HepG2 (cell line): Measurements from ENCODE around the gene SLC13A5. TPM values are rescaled to one million over a fixed set of nuclear protein-coding genes. Genes with fewer than 3 reads are reported as not detected.
A peak's percentile ranks its signal among the peaks of the same experiment; 100 is the strongest.

Experiments
- HIVEP1 ChIP-seq: sonication (generic); formaldehyde crosslinking; IDR thresholded peaks from 2 replicates; pipeline ENCODE4 v1.4.0; 2020; ENCODE audit warnings: mild to moderate bottlenecking, missing genetic modification reagents
- HMGA1 ChIP-seq: sonication (generic); formaldehyde crosslinking; conservative IDR thresholded peaks from 2 replicates; pipeline ENCODE4 v1.4.0; 2020; ENCODE audit warnings: missing genetic modification reagents
- HOXA3 ChIP-seq: sonication (generic); formaldehyde crosslinking; IDR thresholded peaks from 2 replicates; pipeline ENCODE4 v1.5.0; 2020; ENCODE audit warnings: missing genetic modification reagents
- SRSF4 ChIP-seq: fragments of 200-400 bp; formaldehyde crosslinking; IDR thresholded peaks from one replicate; pipeline ENCODE4 v1.6.1; 2018; ENCODE audit warnings: mild to moderate bottlenecking, low read depth, low read length, moderate library complexity; ENCODE audit not compliant: poor library complexity, severe bottlenecking
- SRY ChIP-seq: sonication (generic); formaldehyde crosslinking; IDR thresholded peaks from 2 replicates; pipeline ENCODE4 v1.8.0; 2022; ENCODE audit warnings: mild to moderate bottlenecking, missing genetic modification reagents
- ZNF589 ChIP-seq: sonication (generic); formaldehyde crosslinking; conservative IDR thresholded peaks from 2 replicates; pipeline ENCODE4 v1.8.0; 2022; ENCODE audit warnings: mild to moderate bottlenecking, moderate library complexity, missing genetic modification reagents
- polyA plus RNA-seq, 8 experiments: library from polyadenylated mRNA; depleted of rRNA in 3 of 8; stranded (reverse) in 7 of 8; unstranded in 1 of 8; fragments of >200 nt; fragmentation: Illumina TruSeq in 4 of 8; extraction: Trizol in 4 of 8; gene quantifications; 2 replicates each; pipeline versions ENCODE4 v1.2.1 to v1.2.3, GENCODE V29; 2011 to 2016; ENCODE audit warnings: low read depth in 4 of 8, missing spikeins in 1 of 8, mixed read lengths in 1 of 8; ENCODE audit not compliant: insufficient read depth in 1 of 8
- total RNA-seq, 5 experiments: library from RNA; depleted of rRNA; stranded (reverse); fragments of >200 nt; fragmentation: Illumina TruSeq; extraction: Trizol; gene quantifications; 2 replicates each; pipeline ENCODE4 v1.2.3, GENCODE V29; 2016; ENCODE audit warnings: low read depth in 1 of 5
- TF ChIP-seq, protein P1 (sequence below): sonication (generic); formaldehyde crosslinking; IDR thresholded peaks from 2 replicates; pipeline ENCODE4 v1.9.0; 2021; ENCODE audit warnings: mild to moderate bottlenecking, missing genetic modification reagents
- TF ChIP-seq, protein P2 (sequence below): sonication (generic); formaldehyde crosslinking; IDR thresholded peaks from 2 replicates; pipeline ENCODE4 v1.4.0; 2020; ENCODE audit warnings: mild to moderate bottlenecking, missing genetic modification reagents
- TF ChIP-seq, protein P3 (sequence below), 2 experiments: sonication (generic) in 1 of 2; formaldehyde crosslinking in 1 of 2; IDR thresholded peaks; 2 replicates each; pipeline versions ENCODE4 v1.4.0 to v1.6.1; 2018 to 2020; ENCODE audit warnings: missing genetic modification reagents in 2 of 2, borderline replicate concordance in 1 of 2, low read depth in 1 of 2, mild to moderate bottlenecking in 1 of 2, missing biosample characterization in 1 of 2
- TF ChIP-seq, protein P4 (sequence below): sonication (generic); formaldehyde crosslinking; IDR thresholded peaks from 2 replicates; pipeline ENCODE4 v1.4.0; 2020; ENCODE audit warnings: low read depth, mild to moderate bottlenecking, missing genetic modification reagents

Gene SLC13A5
- total and polyA plus RNA-seq, 2 of the 13 experiments (the other 11 are each of a cell fraction or from before 2014, with no cell fraction given): 42.8 to 310 TPM

DNA sequence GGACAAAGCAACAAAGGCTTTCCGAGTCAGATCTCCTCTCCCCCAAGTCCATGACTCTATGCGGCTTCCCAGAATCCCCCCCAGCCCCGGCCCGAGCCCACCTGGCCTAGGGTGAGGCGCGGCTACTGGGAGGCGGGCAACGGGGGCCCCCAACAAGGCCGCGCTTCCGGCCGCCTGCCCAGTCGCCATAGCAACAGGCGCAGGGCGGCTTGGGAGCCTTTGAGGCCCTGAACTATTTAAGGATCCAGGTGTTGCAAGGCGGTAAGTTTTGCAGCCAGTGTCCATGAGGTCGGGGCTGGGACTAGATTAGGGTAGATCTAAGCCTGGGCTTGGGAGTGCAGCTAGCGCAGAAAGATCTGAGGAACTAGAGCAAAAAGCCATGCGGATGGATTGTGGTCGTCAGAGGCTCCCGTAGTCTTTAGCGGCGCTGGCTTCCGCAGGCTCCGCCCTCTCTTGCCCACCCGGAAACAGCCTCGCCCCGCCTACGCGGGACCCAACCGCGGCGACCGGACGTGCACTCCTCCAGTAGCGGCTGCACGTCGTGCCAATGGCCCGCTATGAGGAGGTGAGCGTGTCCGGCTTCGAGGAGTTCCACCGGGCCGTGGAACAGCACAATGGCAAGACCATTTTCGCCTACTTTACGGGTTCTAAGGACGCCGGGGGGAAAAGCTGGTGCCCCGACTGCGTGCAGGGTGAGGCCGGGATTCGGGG, 72.5 kb downstream of the SLC13A5 start, which contains the start of the genes KIAA0753 and TXNDC17 (continued):
- TF ChIP-seq, protein P1, sequence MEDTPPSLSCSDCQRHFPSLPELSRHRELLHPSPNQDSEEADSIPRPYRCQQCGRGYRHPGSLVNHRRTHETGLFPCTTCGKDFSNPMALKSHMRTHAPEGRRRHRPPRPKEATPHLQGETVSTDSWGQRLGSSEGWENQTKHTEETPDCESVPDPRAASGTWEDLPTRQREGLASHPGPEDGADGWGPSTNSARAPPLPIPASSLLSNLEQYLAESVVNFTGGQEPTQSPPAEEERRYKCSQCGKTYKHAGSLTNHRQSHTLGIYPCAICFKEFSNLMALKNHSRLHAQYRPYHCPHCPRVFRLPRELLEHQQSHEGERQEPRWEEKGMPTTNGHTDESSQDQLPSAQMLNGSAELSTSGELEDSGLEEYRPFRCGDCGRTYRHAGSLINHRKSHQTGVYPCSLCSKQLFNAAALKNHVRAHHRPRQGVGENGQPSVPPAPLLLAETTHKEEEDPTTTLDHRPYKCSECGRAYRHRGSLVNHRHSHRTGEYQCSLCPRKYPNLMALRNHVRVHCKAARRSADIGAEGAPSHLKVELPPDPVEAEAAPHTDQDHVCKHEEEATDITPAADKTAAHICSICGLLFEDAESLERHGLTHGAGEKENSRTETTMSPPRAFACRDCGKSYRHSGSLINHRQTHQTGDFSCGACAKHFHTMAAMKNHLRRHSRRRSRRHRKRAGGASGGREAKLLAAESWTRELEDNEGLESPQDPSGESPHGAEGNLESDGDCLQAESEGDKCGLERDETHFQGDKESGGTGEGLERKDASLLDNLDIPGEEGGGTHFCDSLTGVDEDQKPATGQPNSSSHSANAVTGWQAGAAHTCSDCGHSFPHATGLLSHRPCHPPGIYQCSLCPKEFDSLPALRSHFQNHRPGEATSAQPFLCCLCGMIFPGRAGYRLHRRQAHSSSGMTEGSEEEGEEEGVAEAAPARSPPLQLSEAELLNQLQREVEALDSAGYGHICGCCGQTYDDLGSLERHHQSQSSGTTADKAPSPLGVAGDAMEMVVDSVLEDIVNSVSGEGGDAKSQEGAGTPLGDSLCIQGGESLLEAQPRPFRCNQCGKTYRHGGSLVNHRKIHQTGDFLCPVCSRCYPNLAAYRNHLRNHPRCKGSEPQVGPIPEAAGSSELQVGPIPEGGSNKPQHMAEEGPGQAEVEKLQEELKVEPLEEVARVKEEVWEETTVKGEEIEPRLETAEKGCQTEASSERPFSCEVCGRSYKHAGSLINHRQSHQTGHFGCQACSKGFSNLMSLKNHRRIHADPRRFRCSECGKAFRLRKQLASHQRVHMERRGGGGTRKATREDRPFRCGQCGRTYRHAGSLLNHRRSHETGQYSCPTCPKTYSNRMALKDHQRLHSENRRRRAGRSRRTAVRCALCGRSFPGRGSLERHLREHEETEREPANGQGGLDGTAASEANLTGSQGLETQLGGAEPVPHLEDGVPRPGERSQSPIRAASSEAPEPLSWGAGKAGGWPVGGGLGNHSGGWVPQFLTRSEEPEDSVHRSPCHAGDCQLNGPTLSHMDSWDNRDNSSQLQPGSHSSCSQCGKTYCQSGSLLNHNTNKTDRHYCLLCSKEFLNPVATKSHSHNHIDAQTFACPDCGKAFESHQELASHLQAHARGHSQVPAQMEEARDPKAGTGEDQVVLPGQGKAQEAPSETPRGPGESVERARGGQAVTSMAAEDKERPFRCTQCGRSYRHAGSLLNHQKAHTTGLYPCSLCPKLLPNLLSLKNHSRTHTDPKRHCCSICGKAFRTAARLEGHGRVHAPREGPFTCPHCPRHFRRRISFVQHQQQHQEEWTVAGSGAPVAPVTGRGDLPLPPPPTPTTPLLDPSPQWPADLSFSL: no peak
- TF ChIP-seq HMGA1 (no peak), SRY (CRISPR knock-in tag) (peak; percentile 84), HOXA3 (no peak; the same call in 1 of the 2 replicates), SRSF4 (no peak), ZNF589 (CRISPR knock-in tag) (no peak), HIVEP1 (CRISPR knock-in tag) (0 out of 2 replicates have a peak, but pooled peaks have one; percentile 53)
- TF ChIP-seq, protein P2, sequence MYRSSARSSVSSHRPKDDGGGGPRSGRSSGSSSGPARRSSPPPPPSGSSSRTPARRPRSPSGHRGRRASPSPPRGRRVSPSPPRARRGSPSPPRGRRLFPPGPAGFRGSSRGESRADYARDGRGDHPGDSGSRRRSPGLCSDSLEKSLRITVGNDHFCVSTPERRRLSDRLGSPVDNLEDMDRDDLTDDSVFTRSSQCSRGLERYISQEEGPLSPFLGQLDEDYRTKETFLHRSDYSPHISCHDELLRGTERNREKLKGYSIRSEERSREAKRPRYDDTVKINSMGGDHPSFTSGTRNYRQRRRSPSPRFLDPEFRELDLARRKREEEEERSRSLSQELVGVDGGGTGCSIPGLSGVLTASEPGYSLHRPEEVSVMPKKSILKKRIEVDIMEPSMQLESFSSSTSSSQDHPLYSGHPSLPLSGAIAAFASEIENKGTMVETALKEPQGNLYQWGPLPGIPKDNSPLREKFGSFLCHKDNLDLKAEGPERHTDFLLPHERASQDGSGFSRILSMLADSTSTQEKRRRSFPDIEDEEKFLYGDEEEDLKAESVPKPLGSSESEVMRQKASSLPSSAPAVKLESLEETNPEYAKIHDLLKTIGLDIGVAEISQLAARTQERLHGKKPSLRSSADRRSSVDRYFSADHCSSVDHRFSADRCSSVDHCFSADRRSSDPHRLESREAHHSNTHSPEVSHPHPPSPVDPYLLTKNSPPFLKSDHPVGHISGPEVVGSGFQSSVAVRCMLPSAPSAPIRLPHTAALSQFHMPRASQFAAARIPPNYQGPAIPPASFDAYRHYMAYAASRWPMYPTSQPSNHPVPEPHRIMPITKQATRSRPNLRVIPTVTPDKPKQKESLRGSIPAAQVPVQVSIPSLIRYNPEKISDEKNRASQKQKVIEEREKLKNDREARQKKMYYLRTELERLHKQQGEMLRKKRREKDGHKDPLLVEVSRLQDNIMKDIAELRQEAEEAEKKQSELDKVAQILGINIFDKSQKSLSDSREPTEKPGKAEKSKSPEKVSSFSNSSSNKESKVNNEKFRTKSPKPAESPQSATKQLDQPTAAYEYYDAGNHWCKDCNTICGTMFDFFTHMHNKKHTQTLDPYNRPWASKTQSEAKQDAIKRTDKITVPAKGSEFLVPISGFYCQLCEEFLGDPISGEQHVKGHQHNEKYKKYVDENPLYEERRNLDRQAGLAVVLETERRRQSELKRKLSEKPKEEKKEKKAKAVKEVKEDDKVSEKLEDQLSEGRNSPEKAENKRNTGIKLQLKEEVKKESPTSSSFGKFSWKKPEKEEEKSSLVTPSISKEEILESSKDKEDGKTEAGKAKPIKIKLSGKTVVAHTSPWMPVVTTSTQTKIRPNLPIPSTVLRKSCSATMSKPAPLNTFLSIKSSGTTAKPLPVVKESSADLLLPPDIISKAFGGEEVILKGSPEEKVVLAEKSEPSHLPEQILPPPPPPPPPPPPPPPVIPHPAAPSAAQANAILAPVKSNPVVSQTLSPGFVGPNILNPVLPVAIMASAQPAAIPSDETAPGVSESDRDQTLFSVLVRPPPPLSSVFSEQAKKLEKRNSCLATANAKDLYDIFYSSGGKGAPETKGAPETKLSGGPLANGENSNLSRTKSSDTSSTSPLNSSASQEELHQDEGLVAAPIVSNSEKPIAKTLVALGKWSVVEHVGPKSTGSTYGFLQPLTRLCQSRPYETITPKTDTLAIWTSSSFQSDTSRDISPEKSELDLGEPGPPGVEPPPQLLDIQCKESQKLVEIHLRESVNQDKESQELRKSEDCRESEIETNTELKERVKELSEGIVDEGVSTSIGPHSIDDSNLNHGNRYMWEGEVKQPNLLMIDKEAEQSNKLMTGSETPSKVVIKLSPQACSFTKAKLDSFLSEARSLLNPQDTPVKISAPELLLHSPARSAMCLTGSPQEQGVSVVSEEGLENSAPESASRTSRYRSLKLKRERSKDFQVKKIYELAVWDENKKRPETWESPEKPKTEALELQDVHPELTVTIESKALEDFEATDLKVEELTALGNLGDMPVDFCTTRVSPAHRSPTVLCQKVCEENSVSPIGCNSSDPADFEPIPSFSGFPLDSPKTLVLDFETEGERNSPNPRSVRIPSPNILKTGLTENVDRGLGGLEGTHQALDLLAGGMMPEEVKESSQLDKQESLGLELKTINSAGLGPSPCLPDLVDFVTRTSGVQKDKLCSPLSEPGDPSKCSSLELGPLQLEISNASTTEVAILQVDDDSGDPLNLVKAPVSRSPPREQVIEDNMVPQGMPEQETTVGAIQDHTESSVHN: 0 out of 2 replicates have a peak, but pooled peaks have one; percentile 20
- TF ChIP-seq, protein P3, sequence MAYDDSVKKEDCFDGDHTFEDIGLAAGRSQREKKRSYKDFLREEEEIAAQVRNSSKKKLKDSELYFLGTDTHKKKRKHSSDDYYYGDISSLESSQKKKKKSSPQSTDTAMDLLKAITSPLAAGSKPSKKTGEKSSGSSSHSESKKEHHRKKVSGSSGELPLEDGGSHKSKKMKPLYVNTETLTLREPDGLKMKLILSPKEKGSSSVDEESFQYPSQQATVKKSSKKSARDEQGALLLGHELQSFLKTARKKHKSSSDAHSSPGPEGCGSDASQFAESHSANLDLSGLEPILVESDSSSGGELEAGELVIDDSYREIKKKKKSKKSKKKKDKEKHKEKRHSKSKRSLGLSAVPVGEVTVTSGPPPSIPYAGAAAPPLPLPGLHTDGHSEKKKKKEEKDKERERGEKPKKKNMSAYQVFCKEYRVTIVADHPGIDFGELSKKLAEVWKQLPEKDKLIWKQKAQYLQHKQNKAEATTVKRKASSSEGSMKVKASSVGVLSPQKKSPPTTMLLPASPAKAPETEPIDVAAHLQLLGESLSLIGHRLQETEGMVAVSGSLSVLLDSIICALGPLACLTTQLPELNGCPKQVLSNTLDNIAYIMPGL (CRISPR knock-in tag; IDR thresholded peaks at IDR 0.05; ENCODE audit: borderline replicate concordance in 1 of 2, low read depth in 1 of 2): peak; percentile 56 to 74
- TF ChIP-seq, protein P4, sequence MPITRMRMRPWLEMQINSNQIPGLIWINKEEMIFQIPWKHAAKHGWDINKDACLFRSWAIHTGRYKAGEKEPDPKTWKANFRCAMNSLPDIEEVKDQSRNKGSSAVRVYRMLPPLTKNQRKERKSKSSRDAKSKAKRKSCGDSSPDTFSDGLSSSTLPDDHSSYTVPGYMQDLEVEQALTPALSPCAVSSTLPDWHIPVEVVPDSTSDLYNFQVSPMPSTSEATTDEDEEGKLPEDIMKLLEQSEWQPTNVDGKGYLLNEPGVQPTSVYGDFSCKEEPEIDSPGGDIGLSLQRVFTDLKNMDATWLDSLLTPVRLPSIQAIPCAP (CRISPR knock-in tag): no peak
